Psoas muscle (tissue), 8 donors: ENCODE results near the gene FAM193B. TPM values are rescaled to one million over a fixed set of nuclear protein-coding genes. Genes with fewer than 3 reads are reported as not detected.

Source experiments
- ATAC-seq, 4 donors: fragments of 200-7000 bp; cut with Tn5 transposase; one replicate each; pipeline ENCODE4 v1.9.1; 2020; ENCODE audit warnings: moderate library complexity in 3 of 4, mild to moderate bottlenecking in 2 of 4
- DNase-seq, 2 donors: peaks; one replicate each; pipeline ENCODE4 v3.0.0-alpha.2; 2020
- H3K27ac ChIP-seq: fragments of 200-600 bp; one replicate; pipeline ENCODE4 v1.8.0; 2022
- H3K27me3 ChIP-seq, 3 donors: fragments of 200-600 bp in 1 of 3; one replicate each; pipeline versions ENCODE4 v1.6.1 to v1.8.0; 2013 to 2022; ENCODE audit warnings: low read length in 2 of 3, mild to moderate bottlenecking in 2 of 3, moderate library complexity in 1 of 3; ENCODE audit not compliant: insufficient read depth in 3 of 3
- H3K36me3 ChIP-seq, 2 donors: fragments of 200-600 bp in 1 of 2; one replicate each; pipeline versions ENCODE4 v1.6.1 to v1.8.0; 2013 to 2022; ENCODE audit warnings: low read depth in 1 of 2, mild to moderate bottlenecking in 1 of 2, moderate library complexity in 1 of 2; ENCODE audit not compliant: insufficient read depth in 1 of 2
- H3K4me1 ChIP-seq: fragments of 200-600 bp; one replicate; pipeline ENCODE4 v1.8.0; 2022
- H3K4me3 ChIP-seq: fragments of 200-600 bp; one replicate; pipeline ENCODE4 v1.8.0; 2022; ENCODE audit warnings: mild to moderate bottlenecking
- H3K9me3 ChIP-seq: fragments of 200-600 bp; one replicate; pipeline ENCODE4 v1.8.0; 2022
- CTCF ChIP-seq: fragments of 200-600 bp; IDR thresholded peaks from one replicate; pipeline ENCODE4 v1.8.0; 2022; ENCODE audit warnings: antibody characterized with exemption
- WGBS, 3 donors: extraction: QIAGEN DNeasy Blood & Tissue Kit; methylation state at CpG; one replicate each; pipeline versions ENCODE4 v1.1.6 to v1.1.7; 2013; 5-methylcytosine and 5-hydroxymethylcytosine counted together
- intact Hi-C, 2 donors: fragments of 100-400 bp; cut with DNase I; formaldehyde crosslinking; loops; one replicate each; pipeline versions ENCODE4 v1.11.0 to v1.14.2; 2022
- polyA plus RNA-seq, 3 donors: library from polyadenylated mRNA; stranded (reverse); fragments of 200-250 nt; gene quantifications; one replicate each; pipeline ENCODE4 v1.2.3, GENCODE V29; 2013
- total RNA-seq, 4 donors: library from RNA; stranded (reverse); fragmentation: NEBNext Ultra II Directional in 2 of 4; extraction: Animal tissue kit (Norgen Biotek cat#: 25700) in 2 of 4; gene quantifications; one replicate each; pipeline versions ENCODE4 v1.2.1 to v1.2.4, GENCODE V29; 2021 to 2023
- donor health status: healthy with polysubstance abuse.
- donor health status: DM: no; HTN: no; CAD: no; lungs with moderate emphysema.
- donor health status: Bipolar disorder and iron deficiency.
- donor health status: healthy.
- donor health status: DM: yes; HTN: yes; CAD: no.
- donor health status: DM: no; HTN: no; CAD: no.
- donor health status: DM: no; HTN: no; CAD: no.
- donor health status: DM: yes; HTN: yes; CAD: no.

FAM193B gene
- total and polyA plus RNA-seq, 7 donors = 26.9 to 36.7 (median 28.4) TPM

GRCh38 chr5:177491983-177492746 lies 62.2 kb downstream of the FAM193B start:
- no peak overlapping the region for H3K4me3 ChIP-seq
- WGBS, 3 donors = 78 to 89% (median 78%) methylated on average over 51 to 54 of the region's 54 CpGs

GRCh38 chr5:177491429-177491945 lies 62.9 kb downstream of the FAM193B start:
- peak; percentile 69 for TF ChIP-seq CTCF
- Histone ChIP-seq H3K36me3 (peaks cover 0 to 81% of the 10 kb centered on the region in 2 donors), H3K27ac (peak overlapping the region; percentile 94), H3K27me3 (no peaks in the 10 kb centered on the region), H3K4me1 (peaks cover 39% of the 10 kb centered on the region), H3K4me3 (no peak overlapping the region), H3K9me3 (no peaks in the 10 kb centered on the region)
- DNase-seq (peak; percentile 56 to 77), ATAC-seq (peak; percentile 48 to 69 (median 62))
- intact Hi-C loops = no loop called here
- 61 to 69% (median 69%) methylated on average over 28 to 43 of the region's 43 CpGs for WGBS, 3 donors

More at GRCh38 chr5:177491983-177492746, 62.2 kb downstream of the FAM193B start:
- no peak for TF ChIP-seq CTCF
- Histone ChIP-seq H3K27me3 (no peaks in the 10 kb centered on the region), H3K36me3 (peaks cover 0 to 75% of the 10 kb centered on the region in 2 donors), H3K27ac (peak overlapping the region; percentile 94), H3K4me1 (peaks cover 39% of the 10 kb centered on the region), H3K9me3 (no peaks in the 10 kb centered on the region)
- intact Hi-C loops = no loop called here
- ATAC-seq = no peak
- no peak for DNase-seq

- intact Hi-C loops = no loop called here
- Histone ChIP-seq H3K4me1 (peaks cover 39% of the 10 kb centered on the region), H3K27me3 (no peaks in the 10 kb centered on the region), H3K9me3 (no peaks in the 10 kb centered on the region), H3K4me3 (no peak overlapping the region), H3K36me3 (peaks cover 0 to 86% of the 10 kb centered on the region in 2 donors), H3K27ac (no peak overlapping the region)
- no peak for TF ChIP-seq CTCF
- WGBS, 3 donors = 83 to 93% (median 86%) methylated on average over 16 of the region's 16 CpGs
- ATAC-seq (no peak), DNase-seq (no peak)
Measured at GRCh38 chr5:177490992-177491391, 63.4 kb downstream of the FAM193B start.

- no peak for DNase-seq
- 65 to 78% (median 68%) methylated on average over 15 of the region's 15 CpGs for WGBS, 3 donors
- TF ChIP-seq CTCF = no peak
- no peaks in the 10 kb centered on the region for H3K9me3 ChIP-seq
- no peak overlapping the region for H3K27ac ChIP-seq
- H3K4me1 ChIP-seq = peaks cover 41% of the 10 kb centered on the region
- no peak overlapping the region for H3K4me3 ChIP-seq
- H3K27me3 ChIP-seq = no peaks in the 10 kb centered on the region
- H3K36me3 ChIP-seq = peaks cover 0 to 88% of the 10 kb centered on the region in 2 donors
- no peak for ATAC-seq
- intact Hi-C loops = no loop called here
Measured at GRCh38 chr5:177490311-177490991, 63.9 kb downstream of the FAM193B start.
